Pancreas (tissue), 10 donors: ENCODE data around the gene PDS5B. TPM values are rescaled to one million over a fixed set of nuclear protein-coding genes. Genes with fewer than 3 reads are reported as not detected.

ENCODE experiments used
- ATAC-seq, 4 donors: fragments of 200-7000 bp; cut with Tn5 transposase; one replicate each; pipeline versions ENCODE4 v1.8.0 to v1.9.1; 2020; ENCODE audit warnings: mild to moderate bottlenecking in 4 of 4, moderate library complexity in 4 of 4
- DNase-seq, 6 donors: peaks; one replicate each; pipeline ENCODE4 v3.0.0-alpha.2; 2020
- FAIRE-seq: peaks from 2 replicates; lab custom pipeline; 2012; peaks lifted over from hg19 to GRCh38; lab: Jason Lieb, UNC
- H3K27ac ChIP-seq, 4 donors: fragments of 200-600 bp; sonication (generic); 1 replicate in 3 of 4; 2 replicates in 1 of 4; pipeline versions ENCODE4 v1.5.0 to v1.8.0; 2020
- H3K27me3 ChIP-seq, 4 donors: fragments of 200-600 bp; one replicate each; pipeline ENCODE4 v1.8.0; 2021
- H3K36me3 ChIP-seq, 3 donors: fragments of 200-600 bp; sonication (generic) in 1 of 3; one replicate each; pipeline versions ENCODE4 v1.5.0 to v1.8.0; 2020 to 2021
- H3K4me1 ChIP-seq, 3 donors: fragments of 200-600 bp; one replicate each; pipeline ENCODE4 v1.8.0; 2021
- H3K4me3 ChIP-seq, 4 donors: fragments of 200-600 bp; sonication (generic) in 2 of 4; one replicate each; pipeline versions ENCODE4 v1.5.0 to v1.8.0; 2020 to 2021
- H3K9me3 ChIP-seq, 4 donors: fragments of 200-600 bp; one replicate each; pipeline ENCODE4 v1.8.0; 2021
- CTCF ChIP-seq, 4 donors: fragments of 200-600 bp; sonication (generic) in 3 of 4; IDR thresholded peaks; one replicate each; pipeline versions ENCODE4 v1.5.0 to v1.8.0; 2021; ENCODE audit warnings: antibody characterized with exemption in 4 of 4
- WGBS, 2 donors: extraction: QIAGEN DNeasy Blood & Tissue Kit; methylation state at CpG; one replicate each; pipeline ENCODE4 v1.1.7; 2013; 5-methylcytosine and 5-hydroxymethylcytosine counted together
- intact Hi-C, 3 donors: fragments of 100-400 bp; cut with DNase I; formaldehyde crosslinking; loops; one replicate each; pipeline versions ENCODE4 v1.11.1 to v1.14.2; 2022
- polyA plus RNA-seq, 2 donors: library from polyadenylated mRNA; stranded (reverse); fragments of 200-250 nt; gene quantifications; one replicate each; pipeline ENCODE4 v1.2.3, GENCODE V29; 2013
- total RNA-seq, 6 donors: library from RNA; stranded (reverse); fragmentation: NEBNext Ultra II Directional in 4 of 6; extraction: Animal tissue kit (Norgen Biotek cat#: 25700) in 4 of 6; gene quantifications; one replicate each; pipeline versions ENCODE4 v1.2.1 to v1.2.4, GENCODE V29; 2021 to 2023
- donor health status: healthy with polysubstance abuse.
- donor health status: DM: no; HTN: no; CAD: no; lungs with moderate emphysema.
- donor health status: DM: no; HTN: no; CAD: no.
- donor health status: control.
- donor health status: control.
- donor health status: Bipolar disorder and iron deficiency.
- donor health status: DM: yes; HTN: yes; CAD: no.
- donor health status: DM: no; HTN: no; CAD: no.
- donor health status: DM: no; HTN: no; CAD: no.
- donor health status: DM: yes; HTN: yes; CAD: no.

The PDS5B gene
- total and polyA plus RNA-seq, 8 donors = 2.9 to 19.9 (median 11.0) TPM

DNA sequence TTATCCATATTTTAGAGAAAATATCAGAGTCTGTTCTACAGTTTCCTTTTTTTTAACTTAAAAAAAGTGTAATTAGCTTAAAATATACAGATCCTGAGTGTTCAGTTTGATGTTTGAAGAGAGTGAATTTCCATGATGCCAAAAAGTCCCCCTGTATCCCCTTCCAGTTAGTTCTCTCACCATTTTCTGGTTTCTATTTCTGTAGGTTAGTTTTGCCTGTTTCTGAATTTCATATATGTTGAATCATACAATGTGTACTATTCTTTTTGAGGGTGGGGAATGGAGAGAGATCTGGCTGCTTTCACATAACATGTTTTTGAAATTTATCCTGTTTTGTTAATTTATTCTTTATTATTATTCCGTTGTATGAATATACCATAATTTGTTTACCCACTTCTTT lies 95.9 kb downstream of the PDS5B start:
- DNase-seq = no peak
- Histone ChIP-seq H3K9me3 (no peaks in the 10 kb centered on the region), H3K4me1 (peaks cover 0 to 8% (median 0%) of the 10 kb centered on the region in 3 donors), H3K4me3 (no peak overlapping the region), H3K27ac (no peak overlapping the region), H3K36me3 (peaks cover 0 to 3% (median 0%) of the 10 kb centered on the region in 3 donors), H3K27me3 (no peaks in the 10 kb centered on the region)
- TF ChIP-seq CTCF (IDR thresholded peaks at IDR 0.05) = no peak
- intact Hi-C loops = no loop called here
- ATAC-seq = no peak
- 84 to 98% methylated on average over 1 of the region's 1 CpG for WGBS, 2 donors
- no peak for FAIRE-seq

GRCh38 chr13:32682740-32683139 lies 96.5 kb downstream of the PDS5B start:
- WGBS, 2 donors = 95 to 97% methylated on average over 6 of the region's 6 CpGs
- intact Hi-C loops = no loop called here
- Histone ChIP-seq H3K36me3 (peaks cover 0 to 3% (median 0%) of the 10 kb centered on the region in 3 donors), H3K9me3 (no peaks in the 10 kb centered on the region), H3K27me3 (no peaks in the 10 kb centered on the region), H3K4me1 (peaks cover 0 to 9% (median 0%) of the 10 kb centered on the region in 3 donors), H3K27ac (no peak overlapping the region), H3K4me3 (no peak overlapping the region)
- ATAC-seq = no peak
- no peak for FAIRE-seq
- DNase-seq = no peak
- TF ChIP-seq CTCF (IDR thresholded peaks at IDR 0.05) = no peak

GRCh38 chr13:32687275-32687674 lies 101.0 kb downstream of the PDS5B start:
- intact Hi-C loops = no loop called here
- H3K27me3 ChIP-seq = no peaks in the 10 kb centered on the region
- H3K27ac ChIP-seq = no peak overlapping the region
- no peak overlapping the region for H3K4me3 ChIP-seq
- peaks cover 0 to 9% (median 0%) of the 10 kb centered on the region in 3 donors for H3K4me1 ChIP-seq
- FAIRE-seq = no peak
- no peak for DNase-seq
- no peaks in the 10 kb centered on the region for H3K36me3 ChIP-seq
- no peak for ATAC-seq
- 86 to 90% methylated on average over 2 of the region's 2 CpGs for WGBS, 2 donors
- TF ChIP-seq CTCF (IDR thresholded peaks at IDR 0.05) = no peak
- H3K9me3 ChIP-seq = no peaks in the 10 kb centered on the region

GRCh38 chr13:32695602-32696250 lies 109.5 kb downstream of the PDS5B start:
- H3K4me3 ChIP-seq = no peak overlapping the region
- DNase-seq (no peak), ATAC-seq (no peak), FAIRE-seq (peak; percentile 53)
- 52 to 83% methylated on average over 2 of the region's 2 CpGs for WGBS, 2 donors
- peaks cover 0 to 6% (median 0%) of the 10 kb centered on the region in 3 donors for H3K36me3 ChIP-seq
- intact Hi-C loops = no loop called here
- no peaks in the 10 kb centered on the region for H3K27me3 ChIP-seq
- no peaks in the 10 kb centered on the region for H3K4me1 ChIP-seq
- no peak for TF ChIP-seq CTCF (IDR thresholded peaks at IDR 0.05)
- H3K9me3 ChIP-seq = no peaks in the 10 kb centered on the region
- H3K27ac ChIP-seq = no peak overlapping the region

DNA sequence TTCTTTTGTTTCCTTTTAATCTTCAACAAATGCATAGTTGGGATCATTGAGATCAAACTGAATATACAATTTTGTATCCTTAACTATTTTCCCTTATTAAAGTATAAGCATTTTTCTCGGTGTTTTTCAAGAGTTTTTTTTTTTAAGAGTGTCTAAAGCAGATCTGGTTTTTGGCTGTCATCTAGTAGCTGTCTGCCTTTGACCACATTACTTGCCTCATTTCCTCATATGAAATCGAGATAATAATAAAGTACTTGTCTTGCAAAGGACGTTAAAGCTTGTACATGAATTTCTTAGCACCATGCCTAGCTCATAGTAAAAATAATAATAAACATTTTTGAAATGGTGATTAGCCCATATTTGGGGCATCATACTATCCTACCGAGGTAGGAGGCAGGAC lies 121.2 kb downstream of the PDS5B start:
- no peak for DNase-seq
- Histone ChIP-seq H3K36me3 (peaks cover 0 to 26% (median 3%) of the 10 kb centered on the region in 3 donors), H3K4me1 (no peaks in the 10 kb centered on the region), H3K9me3 (no peaks in the 10 kb centered on the region), H3K27me3 (no peaks in the 10 kb centered on the region), H3K4me3 (no peak overlapping the region), H3K27ac (no peak overlapping the region)
- intact Hi-C loops = no loop called here
- FAIRE-seq = no peak
- TF ChIP-seq CTCF (IDR thresholded peaks at IDR 0.05) = no peak
- no peak for ATAC-seq
- 84 to 87% methylated on average over 4 of the region's 4 CpGs for WGBS, 2 donors
